HS-5 (cell line): ENCODE measurements around the gene DECR2.
"Not testable (repeated sequence)": the region's sequence is repeated elsewhere in the genome, so short reads cannot be mapped to it uniquely, and the experiment has no call there.

Source experiments
- DNase-seq: peaks from one replicate; pipeline ENCODE4 v3.0.0-alpha.2; 2012; ENCODE audit warnings: low read depth

Gene DECR2

DNA sequence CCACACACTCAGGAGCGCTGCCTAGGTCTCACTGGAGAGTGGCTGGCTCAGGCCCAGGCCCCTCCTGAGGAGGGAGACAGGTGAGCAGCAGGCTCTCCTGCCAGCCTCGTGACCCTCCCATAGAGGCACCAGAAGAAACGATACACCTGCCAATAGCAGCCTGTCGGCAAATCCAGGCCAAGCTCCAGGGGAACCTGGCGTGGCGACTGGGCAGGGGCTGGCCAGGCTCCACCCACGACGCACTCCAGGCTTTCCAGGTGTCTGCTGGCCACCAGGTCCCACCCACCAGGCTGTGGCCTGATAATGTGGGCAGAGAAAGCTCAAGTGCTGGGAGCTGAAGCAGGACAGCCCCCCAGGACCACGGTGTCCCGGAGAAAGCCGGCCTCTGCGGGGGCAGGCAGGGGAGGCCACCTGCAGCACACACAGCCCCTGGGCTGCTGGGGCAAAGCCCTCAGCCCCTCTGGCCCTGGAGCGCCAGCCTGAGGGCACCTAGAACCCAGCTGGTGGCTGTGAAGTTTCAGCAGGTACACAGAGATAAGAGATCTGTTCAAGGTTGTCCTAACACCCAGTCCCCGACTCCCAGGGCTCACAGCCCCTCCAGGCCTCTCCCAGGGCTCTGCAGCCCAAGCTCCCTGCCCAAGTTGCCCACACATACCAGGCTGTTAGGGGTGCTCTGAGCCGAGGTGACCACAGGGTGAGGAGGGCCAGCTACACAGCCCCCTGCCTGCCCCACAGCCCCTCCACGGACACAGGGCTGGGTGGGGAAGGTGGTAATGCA, 22.3 kb upstream of the DECR2 start:
- no peak for DNase-seq

DNA sequence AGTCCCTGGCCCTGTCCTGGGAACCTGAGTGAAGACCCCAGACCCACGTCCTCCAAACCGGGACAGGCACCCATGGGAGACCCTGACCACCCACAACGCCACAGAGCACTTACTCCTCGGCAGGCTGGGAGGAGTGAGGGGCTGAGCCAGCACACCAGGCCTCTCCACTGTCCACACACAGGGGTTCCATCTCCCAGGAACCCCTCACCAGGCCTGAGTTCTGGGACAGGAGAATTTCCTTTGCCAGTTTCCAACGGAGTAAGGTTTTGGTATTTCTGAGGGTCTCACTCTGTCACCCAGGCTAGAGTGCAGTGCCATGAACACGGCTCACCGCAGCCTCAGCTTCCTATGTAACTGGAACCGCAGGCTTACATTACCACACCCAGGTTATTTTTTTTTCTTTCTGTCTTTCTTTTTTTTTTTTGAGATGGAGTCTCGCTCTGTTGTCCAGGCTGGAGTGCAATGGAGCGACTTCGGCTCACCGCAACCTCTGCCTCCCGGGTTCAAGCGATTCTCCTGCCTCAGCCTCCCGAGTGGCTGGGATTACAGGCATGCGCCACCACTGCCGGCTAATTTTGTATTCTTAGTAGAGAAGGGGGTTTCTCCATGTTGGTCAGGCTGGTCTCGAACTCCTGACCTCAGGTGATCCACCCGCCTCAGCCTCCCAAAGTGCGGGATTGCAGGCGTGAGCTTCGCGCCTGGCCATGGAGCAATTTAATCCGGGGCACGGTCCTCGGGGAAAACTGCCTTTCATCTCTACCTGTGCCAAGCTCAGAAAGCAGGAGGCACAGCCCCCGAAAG, 21.5 kb upstream of the DECR2 start:
- DNase-seq = no peak

DNA sequence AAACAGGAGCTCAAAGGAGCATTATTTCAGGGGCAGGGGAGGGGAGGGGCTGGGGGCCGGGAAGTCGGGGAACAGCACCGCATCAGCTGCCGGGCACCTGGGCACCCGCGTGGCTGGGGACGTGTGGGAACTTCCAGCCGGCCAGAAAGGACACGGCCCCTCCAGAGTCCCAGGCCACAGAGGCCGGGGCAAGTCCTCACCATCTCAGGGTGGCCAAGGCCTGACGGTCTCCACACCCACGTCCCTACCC, 21.0 kb upstream of the DECR2 start:
- DNase-seq = no peak

DNA sequence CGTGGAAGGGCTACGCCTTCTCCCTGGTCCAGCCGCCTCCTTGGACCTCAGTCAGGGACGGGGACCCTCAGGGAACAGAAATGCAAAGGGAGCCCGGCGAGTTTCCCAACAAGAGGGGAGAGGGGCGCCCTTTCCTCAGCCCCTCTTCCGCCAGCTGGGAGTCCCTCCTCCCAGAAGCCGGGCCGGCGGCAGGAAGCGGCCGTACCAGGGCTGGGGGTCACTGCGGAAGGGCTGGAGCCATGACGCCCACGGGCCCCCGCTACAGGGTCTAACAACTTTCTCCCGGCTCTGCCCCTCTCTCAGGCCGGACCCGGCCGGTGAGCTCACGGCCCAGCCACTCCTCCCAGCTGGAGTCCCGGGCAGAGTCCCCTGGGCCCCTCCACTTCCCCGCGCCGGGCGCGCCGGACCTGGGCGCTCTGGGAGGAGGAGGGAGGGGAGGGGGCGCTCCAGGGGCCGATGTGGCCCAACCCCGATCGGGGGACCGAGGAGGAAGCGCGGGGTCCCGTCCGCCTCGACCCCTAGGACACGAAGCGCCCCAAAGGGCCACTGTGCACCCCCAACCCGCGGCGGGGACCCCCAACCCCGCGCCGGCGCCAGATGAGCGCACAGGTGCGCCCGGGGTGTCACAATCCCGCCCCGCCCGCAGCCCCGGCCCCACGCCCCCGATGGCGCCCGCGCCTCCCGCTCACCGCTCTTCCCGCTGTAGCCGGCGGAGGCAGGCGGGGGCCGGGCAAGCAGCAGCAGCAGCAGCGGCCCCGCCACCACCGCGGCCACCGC, 20.5 kb upstream of the DECR2 start:
- no peak for DNase-seq

DNA sequence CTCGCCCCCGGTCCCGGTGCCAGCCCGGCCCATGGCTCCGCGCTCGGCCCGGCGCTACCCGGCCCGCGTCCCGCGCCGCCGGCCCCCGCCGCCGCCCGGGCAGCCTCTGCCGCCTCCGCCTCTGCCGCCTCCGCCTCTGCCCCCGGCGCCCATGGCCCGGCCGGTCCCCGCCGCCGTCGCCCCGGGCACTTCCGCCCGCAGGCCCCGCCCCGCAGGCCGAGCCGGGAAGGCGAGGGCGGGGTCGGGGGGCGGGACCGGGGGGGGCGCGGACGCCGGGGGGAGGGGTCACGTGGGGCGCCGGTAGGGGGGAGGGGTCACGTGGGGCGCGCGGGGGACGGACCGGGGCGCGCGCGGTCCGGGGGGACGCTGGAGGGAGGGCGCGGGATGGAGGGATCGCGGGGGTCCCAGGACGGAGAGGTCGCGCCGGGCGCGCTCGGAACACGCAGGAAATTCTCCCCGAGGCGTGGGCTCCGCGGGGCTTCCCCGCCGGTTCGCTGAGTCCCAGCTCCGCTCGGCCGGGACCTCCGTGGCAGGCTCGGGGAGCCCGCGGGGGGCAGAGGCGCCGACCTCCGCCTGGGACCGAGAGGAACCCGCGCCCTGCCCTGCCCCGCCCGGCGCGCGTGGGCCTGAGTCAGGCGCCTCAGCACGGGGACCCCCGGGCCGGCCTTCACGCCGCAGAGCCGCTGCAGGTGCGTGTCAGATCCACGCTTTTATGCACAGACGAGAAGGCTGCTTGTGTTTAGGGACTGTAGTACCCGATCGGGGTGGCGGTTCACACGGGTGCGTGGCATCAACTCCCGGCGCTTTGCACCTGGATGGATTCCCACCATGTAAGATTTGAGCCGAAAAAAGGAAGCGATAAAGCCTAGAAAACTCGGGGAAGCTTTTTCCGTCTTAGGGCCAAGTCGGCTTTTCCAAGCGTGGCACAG, 19.6 kb upstream of the DECR2 start, which contains the start of gene PGAP6:
Gene PGAP6 (minus strand): TSS at position 190 of the 929 bp plus-strand sequence. CDS start 157 bp downstream, at position 33.
- DNase-seq = no peak

DNA sequence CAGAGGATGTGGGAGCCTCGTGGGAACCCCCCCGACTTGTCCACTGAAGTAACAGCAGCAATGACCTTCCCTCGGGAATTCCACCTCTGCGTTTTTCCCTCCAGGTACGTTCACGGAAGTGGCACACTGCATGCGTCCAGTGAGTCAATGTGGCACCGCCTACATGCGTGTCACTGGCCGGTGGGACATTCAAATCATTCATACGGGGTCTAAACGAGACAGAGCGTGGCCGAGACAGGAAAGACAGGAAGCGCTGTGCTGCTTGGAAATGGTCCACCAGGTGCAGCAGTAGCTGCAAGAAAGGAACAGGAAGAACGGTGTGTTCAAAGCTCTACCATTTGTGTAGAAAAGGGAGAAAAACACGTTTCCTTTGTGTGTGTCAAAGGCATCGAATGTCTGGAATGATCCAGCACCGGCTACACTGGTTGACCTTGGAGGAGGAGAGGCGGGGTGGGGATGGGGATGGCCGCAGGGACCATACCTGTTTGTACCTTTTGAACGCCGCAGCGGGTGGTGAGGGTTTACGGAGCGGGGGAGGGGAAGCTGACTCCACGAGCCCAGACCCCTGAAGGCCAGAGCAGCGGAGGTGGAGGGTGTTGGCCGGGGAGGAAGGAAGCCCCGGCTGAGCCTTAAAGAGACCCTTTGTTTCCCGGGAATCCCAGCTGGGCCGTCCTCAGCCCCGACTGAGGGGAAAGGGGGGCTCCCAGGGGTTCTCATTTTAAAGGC, 18.2 kb upstream of the DECR2 start:
- no peak for DNase-seq

DNA sequence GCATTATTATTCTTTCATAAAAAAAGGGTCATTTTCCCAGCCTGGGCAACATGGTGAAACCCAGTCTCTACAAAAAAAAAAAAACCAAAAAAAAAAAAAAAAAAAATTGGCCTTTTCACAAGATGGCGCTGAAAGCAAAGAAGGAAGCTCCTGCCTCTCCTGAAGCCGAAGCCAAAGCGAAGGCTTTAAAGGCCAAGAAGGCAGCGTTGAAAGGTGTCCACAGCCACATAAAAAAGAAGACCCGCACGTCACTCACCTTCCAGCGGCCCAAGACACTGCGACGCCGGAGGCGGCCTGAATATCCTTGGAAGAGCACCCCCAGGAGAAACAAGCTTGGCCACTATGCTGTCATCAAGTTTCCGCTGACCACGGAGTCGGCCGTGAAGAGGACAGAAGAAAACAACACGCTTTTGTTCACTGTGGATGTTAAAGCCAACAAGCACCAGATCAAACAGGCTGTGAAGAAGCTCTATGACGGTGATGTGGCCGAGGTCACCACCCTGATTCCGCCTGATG, 15.0 kb upstream of the DECR2 start:
- no peak for DNase-seq

DNA sequence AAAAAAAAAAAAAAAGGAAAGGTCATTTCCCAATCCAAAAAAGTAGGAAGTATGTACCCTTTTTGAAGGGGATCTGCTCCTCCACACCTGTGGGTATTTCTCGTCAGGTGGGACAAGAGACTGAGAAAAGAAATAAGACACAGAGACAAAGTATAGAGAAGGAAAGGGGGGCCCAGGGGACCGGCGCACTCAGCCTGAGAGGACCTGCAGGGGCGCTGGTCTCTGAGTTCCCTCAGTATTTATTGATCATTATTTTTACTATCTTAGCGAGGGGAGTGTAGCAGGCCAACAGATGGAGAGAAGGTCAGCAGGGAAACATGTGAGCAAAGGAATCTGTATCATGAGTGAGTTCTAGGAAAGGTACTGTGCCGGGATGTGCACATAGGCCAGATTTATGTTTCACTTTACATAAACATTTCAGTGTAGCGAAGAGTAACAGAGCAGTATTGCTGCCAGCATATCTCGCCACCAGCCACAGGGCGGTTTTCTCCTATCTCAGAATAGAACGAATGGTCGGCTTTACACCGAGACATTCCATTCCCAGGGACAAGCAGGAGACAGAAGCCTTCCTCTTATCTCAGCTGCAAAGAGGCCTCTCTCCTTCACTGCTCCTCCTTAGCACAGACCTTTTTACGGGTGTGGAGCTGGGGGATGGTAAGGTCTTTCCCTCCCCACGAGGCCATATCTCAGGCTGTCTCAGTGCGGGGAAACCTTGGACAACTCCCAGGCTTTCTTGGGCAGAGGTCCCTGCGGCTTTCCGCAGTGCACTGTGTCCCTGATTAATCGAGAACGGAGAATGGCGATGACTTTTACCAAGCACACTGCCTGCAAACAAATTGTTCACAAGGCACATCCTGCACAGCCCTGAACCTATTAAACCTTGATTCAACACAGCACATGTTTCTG, 13.7 kb upstream of the DECR2 start:
- DNase-seq = not testable (repeated sequence)

DNA sequence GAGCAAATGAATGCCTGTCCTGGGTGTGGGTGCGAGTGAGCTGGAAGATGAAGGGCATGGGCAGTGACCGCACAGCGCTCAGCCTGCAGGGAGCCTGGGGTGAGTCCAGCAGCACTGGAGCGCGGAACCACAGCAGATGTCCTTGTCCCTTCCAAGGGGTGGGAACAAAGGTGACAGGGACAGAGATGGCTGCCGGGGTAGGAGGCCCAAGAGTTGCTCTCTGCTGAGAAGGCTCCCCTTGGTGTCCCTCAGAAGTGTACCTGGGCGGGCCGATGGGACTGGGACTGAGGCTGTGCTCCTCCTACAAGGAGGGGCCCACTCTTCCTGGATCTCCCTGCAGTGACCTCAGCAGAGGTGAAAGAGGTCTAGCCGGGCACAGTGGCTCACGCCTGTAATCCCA, 12.3 kb upstream of the DECR2 start:
- no peak for DNase-seq

DNA sequence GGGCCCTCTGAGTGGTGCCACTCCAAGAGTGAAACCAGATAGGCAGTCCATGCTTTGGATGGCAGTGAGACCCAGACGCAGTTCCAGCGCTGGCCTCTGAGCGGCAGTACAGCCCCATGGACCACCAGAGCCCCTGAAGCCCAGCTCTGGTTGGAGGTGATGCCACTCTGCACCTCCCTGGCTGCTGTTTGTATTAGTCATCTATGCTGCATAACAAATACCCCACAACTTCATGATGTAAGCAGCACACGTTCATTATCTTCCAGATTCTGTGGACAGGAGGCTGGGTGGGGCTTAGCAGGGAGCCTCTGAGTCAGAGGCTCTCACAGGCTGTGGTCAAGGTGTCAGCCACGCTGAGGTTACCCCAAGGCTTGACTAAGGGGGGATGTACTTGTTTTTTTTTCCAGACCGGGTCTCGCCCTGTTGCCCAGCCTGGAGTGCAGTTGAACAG, 9.8 kb upstream of the DECR2 start:
- DNase-seq = no peak

DNA sequence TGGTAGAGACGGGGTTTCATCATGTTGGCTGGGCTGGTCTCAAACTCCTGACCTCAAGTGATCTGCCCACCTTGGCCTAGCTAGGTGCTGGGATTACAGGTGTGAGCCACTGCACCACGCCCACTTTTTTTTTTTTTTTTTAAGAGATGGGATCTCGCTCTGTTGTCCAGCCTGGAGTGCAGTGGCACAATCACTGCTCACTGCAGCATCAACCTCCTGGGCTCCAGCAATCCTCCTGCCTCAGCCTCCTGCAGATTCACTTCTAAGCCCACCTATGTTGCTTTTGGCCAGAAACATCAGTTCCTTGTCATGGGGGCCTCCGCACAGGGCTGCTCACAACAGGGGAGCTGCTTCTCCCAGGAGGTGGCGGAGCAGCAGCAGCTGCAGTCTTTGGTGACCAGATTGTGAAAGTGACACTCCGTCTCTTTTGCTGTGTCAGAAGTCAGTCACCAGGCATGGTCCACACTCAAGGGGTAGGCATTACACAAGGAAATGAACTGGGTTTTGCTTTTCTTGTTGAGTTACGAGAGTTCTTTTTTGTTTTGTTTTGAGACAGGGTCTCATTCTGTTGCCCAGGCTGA, 9.1 kb upstream of the DECR2 start:
- no peak for DNase-seq

DNA sequence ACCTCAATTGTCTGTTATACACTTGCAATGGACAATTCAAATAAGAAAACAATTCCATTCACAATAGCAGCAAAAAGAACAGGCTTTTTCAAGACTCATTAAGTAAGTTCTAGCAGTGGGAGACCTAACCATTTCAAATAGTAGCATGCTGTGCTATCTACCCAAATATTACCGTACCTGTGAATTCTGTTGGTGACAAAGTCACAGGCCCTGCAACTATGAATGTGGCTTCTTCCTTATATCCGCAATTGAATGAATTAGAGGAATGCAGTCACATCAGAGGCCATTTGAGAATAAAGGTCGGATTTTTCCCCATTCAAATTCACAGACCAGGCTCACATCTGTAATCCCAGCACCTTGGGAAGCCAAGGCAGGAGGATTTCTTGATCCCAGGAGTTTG, 5.5 kb upstream of the DECR2 start:
- no peak for DNase-seq

DNA sequence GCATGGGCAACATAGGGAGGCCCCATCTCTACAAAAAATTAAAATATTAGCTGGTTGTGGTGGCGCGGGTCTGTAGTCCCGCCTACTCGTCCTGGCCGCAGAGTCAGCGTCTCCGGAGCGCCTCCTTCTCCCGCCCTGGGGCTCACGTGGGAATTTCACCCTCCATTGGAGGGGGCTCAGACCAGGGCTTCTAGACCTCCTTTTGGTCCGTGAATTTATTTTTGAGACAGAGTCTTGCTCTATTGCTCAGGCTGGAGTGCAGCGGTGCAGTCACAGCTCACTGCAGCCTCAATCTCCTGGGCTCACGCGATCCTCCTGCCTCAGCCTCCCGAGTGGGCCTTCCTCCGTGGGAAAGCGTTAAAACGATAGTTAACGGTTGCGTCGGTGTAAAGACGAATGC, 5.1 kb upstream of the DECR2 start:
- DNase-seq = no peak

DNA sequence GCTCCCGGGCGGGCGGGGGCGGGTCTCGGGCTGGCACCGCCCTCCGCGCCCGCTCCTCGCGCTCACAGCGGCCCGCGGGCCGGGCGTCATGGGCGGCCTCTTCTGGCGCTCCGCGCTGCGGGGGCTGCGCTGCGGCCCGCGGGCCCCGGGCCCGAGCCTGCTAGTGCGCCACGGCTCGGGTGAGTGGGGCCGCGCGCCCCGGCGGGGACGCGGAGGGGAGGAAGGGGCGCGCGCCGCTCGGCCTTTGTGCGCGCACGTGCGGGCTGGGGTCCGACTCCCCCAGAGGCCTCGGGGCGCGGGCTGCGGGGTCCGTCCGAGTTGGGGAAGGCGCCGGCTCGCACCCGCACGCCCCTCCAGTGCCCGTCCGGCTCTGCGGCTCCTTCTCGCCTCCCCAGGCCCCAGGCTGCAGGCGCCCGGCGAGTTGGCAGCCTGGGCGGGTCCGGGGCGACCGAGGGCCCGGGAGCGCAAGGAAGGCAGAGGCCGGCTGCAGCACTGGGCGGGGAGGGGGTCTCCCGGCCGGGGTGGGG, 4.5 kb upstream of the DECR2 start, which contains the start of gene NME4:
Gene NME4 (plus strand): TSS at position 65 of the 527 bp plus-strand sequence. CDS start 24 bp downstream, at position 89.
- no peak for DNase-seq

DNA sequence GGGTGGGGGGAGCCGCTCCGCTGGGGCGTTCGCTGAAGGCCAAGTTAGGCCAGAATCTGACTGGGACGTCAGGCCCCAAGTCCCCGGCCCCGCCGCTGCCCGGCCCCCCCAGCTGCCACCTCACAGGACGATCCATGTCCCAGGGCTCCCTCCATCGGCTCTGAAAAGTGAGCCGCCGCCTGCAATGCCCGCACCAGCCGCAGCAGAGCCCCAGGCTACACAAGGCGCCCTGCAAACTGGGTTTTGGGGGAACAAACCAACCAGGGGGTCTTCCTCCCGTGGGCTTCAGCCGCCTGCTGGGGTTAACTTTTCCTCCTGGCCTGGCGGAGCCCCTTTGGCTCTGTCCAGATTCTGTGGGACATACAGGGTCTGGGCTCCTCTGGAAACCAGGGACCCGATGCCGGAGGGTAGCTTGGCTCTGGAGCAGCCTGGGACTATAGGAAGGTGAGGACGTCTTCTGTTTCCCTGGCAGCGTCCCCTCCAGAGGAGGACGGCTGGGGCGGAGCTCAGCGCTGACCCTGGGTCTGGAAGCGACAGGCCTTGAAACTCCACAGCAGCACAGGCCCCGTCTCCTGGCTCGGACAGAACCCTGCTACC, 3.9 kb upstream of the DECR2 start:
- DNase-seq = no peak

DNA sequence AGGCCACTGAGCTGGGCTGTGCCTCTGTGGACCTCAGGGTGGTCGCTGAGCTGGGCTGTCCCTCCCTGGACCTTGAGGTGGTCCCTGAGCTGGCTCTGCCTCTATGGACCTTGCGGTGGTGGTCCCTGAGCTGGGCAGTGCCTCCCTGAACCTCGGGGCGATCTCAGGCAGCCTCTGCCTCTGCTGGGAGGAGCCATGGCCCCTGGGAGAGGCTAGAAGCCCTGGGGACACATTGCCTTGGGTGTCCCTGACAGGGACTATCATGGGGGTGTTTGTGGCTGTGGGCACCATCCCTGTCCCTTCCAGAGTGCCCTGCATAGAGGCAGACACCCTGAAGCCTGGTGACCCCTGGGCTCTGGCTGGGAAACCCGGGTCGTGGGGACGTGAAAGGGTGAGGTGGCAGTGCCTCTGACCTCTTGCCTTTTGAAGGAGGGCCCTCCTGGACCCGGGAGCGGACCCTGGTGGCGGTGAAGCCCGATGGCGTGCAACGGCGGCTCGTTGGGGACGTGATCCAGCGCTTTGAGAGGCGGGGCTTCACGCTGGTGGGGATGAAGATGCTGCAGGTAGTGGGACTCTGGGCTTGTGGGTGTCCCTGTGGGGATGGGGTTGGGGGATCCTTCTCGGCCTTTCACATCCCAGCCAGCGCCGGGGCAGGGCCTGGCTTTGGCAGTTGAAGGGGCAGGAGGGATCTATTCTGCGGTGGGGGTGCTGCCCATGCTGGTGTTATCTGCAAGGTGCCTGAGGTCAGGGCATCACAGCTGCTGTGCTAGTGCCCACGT, 2.9 kb upstream of the DECR2 start:
- no peak for DNase-seq

DNA sequence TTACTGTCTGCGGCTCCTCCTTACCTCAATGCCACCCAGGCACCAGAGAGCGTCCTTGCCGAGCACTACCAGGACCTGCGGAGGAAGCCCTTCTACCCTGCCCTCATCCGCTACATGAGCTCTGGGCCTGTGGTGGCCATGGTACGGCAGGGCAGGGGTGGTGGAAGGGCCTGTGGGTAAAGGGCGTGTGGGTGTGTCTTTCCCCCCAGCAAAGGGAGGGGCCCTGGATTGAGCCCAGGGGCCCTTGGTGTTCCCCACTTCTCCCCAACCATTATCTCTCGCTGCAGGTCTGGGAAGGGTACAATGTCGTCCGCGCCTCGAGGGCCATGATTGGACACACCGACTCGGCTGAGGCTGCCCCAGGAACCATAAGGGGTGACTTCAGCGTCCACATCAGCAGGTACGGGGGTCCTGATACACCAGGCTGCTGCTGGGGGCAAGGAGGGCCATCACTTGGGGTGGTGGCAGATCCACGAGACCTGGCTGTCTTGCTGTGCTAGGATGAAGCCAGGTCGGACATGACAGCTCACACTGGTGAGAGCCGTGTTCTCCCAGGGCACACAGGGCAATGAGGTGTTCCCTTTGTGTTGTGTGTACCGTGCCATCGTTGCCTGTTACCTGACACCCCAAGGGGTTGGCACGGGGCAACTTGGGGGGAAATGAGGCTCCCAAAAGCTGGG, 2.2 kb upstream of the DECR2 start:
- no peak for DNase-seq
